WTC11 (cell line): ENCODE results near the gene BRAF.

Experiments used
- CREM ChIP-seq: sonication (generic); formaldehyde crosslinking; IDR thresholded peaks from 2 replicates; pipeline ENCODE4 v1.8.1; 2022; ENCODE audit warnings: mild to moderate bottlenecking, missing genetic modification reagents, moderate library complexity
- GTF2I ChIP-seq: fragments of 250-450 bp; sonication (Bioruptor Pico); conservative IDR thresholded peaks from 2 replicates; pipeline ENCODE4 v1.4.0; 2021; ENCODE audit warnings: mild to moderate bottlenecking
- JUN ChIP-seq: sonication (generic); formaldehyde crosslinking; IDR thresholded peaks from 2 replicates; pipeline ENCODE4 v1.8.0; 2023; ENCODE audit warnings: mild to moderate bottlenecking, missing genetic modification reagents
- SP1 ChIP-seq: sonication (generic); formaldehyde crosslinking; conservative IDR thresholded peaks from 2 replicates; pipeline ENCODE4 v1.8.1; 2022; ENCODE audit warnings: missing genetic modification reagents
- ZNF423 ChIP-seq: fragments of 250-450 bp; sonication (Bioruptor Pico); IDR thresholded peaks from 2 replicates; pipeline ENCODE4 v2.1.2; 2022; ENCODE audit warnings: mild to moderate bottlenecking, moderate library complexity
- ZNF671 ChIP-seq: fragments of 250-450 bp; sonication (Bioruptor Pico); IDR thresholded peaks from 2 replicates; pipeline ENCODE4 v1.8.0; 2021; ENCODE audit warnings: mild to moderate bottlenecking
- TF ChIP-seq, protein P1 (sequence below): sonication (generic); formaldehyde crosslinking; IDR thresholded peaks from 2 replicates; pipeline ENCODE4 v1.8.1; 2023; ENCODE audit warnings: mild to moderate bottlenecking, missing genetic modification reagents, moderate library complexity
- TF ChIP-seq, protein P2 (sequence below): fragments of 200-600 bp; IDR thresholded peaks from 2 replicates; pipeline ENCODE4 v1.8.0; 2022; ENCODE audit warnings: antibody characterized with exemption
- TF ChIP-seq, protein P3 (sequence below): sonication (generic); formaldehyde crosslinking; IDR thresholded peaks from 2 replicates; pipeline ENCODE4 v1.8.1; 2022; ENCODE audit warnings: low read depth, missing genetic modification reagents, borderline replicate concordance
- TF ChIP-seq, protein P4 (sequence below): sonication (generic); formaldehyde crosslinking; IDR thresholded peaks from 2 replicates; pipeline ENCODE4 v1.8.0; 2023; ENCODE audit warnings: missing genetic modification reagents
- TF ChIP-seq, protein P5 (sequence below): sonication (generic); formaldehyde crosslinking; IDR thresholded peaks from 2 replicates; pipeline ENCODE4 v1.8.0; 2022; ENCODE audit warnings: mild to moderate bottlenecking, missing genetic modification reagents

DNA sequence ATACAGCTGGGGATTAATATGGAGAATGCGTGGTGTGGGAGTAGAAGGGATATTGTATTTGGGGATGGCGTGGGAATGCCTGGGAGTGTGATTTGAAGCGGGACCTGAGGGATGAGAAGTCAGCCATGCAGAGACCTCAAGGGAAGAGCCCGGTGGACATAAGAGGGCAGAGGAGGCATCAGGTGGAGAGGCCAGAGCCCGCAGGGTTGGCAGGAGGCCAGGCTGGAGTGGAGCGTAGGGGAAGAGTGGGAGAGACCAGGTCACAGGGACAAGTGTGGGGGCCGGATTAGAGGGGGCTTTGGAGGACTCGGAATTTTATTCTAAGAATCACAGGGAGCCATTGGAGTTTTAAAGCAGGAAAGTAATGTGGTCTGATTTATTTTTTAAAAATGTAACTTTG lies 226.3 kb downstream of the BRAF start:
- TF ChIP-seq, protein P1, sequence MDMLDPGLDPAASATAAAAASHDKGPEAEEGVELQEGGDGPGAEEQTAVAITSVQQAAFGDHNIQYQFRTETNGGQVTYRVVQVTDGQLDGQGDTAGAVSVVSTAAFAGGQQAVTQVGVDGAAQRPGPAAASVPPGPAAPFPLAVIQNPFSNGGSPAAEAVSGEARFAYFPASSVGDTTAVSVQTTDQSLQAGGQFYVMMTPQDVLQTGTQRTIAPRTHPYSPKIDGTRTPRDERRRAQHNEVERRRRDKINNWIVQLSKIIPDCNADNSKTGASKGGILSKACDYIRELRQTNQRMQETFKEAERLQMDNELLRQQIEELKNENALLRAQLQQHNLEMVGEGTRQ, result no peak
- TF ChIP-seq CREM (CRISPR knock-in tag) (no peak), ZNF671 (no peak), SP1 (CRISPR knock-in tag) (no peak), GTF2I (CRISPR knock-in tag) (no peak), JUN (CRISPR knock-in tag) (no peak), ZNF423 (CRISPR knock-in tag) (no peak)
- TF ChIP-seq, protein P2, sequence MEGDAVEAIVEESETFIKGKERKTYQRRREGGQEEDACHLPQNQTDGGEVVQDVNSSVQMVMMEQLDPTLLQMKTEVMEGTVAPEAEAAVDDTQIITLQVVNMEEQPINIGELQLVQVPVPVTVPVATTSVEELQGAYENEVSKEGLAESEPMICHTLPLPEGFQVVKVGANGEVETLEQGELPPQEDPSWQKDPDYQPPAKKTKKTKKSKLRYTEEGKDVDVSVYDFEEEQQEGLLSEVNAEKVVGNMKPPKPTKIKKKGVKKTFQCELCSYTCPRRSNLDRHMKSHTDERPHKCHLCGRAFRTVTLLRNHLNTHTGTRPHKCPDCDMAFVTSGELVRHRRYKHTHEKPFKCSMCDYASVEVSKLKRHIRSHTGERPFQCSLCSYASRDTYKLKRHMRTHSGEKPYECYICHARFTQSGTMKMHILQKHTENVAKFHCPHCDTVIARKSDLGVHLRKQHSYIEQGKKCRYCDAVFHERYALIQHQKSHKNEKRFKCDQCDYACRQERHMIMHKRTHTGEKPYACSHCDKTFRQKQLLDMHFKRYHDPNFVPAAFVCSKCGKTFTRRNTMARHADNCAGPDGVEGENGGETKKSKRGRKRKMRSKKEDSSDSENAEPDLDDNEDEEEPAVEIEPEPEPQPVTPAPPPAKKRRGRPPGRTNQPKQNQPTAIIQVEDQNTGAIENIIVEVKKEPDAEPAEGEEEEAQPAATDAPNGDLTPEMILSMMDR, result no peak
- TF ChIP-seq, protein P3, sequence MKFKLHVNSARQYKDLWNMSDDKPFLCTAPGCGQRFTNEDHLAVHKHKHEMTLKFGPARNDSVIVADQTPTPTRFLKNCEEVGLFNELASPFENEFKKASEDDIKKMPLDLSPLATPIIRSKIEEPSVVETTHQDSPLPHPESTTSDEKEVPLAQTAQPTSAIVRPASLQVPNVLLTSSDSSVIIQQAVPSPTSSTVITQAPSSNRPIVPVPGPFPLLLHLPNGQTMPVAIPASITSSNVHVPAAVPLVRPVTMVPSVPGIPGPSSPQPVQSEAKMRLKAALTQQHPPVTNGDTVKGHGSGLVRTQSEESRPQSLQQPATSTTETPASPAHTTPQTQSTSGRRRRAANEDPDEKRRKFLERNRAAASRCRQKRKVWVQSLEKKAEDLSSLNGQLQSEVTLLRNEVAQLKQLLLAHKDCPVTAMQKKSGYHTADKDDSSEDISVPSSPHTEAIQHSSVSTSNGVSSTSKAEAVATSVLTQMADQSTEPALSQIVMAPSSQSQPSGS (CRISPR knock-in tag), result no peak
- TF ChIP-seq, protein P4, sequence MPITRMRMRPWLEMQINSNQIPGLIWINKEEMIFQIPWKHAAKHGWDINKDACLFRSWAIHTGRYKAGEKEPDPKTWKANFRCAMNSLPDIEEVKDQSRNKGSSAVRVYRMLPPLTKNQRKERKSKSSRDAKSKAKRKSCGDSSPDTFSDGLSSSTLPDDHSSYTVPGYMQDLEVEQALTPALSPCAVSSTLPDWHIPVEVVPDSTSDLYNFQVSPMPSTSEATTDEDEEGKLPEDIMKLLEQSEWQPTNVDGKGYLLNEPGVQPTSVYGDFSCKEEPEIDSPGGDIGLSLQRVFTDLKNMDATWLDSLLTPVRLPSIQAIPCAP (CRISPR knock-in tag), result no peak
- TF ChIP-seq, protein P5, sequence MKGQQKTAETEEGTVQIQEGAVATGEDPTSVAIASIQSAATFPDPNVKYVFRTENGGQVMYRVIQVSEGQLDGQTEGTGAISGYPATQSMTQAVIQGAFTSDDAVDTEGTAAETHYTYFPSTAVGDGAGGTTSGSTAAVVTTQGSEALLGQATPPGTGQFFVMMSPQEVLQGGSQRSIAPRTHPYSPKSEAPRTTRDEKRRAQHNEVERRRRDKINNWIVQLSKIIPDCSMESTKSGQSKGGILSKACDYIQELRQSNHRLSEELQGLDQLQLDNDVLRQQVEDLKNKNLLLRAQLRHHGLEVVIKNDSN (CRISPR knock-in tag), result no peak
